Measurements from ENCODE around the gene CYB561. TPM values are rescaled to one million over a fixed set of nuclear protein-coding genes. Genes with fewer than 3 reads are reported as not detected.

Gene CYB561
- total and polyA plus RNA-seq, 9 of the 15 experiments (the other 6 are each of a cell fraction or from before 2014, with no cell fraction given), result 4.0 to 30.8 (median 17.4) TPM

DNA sequence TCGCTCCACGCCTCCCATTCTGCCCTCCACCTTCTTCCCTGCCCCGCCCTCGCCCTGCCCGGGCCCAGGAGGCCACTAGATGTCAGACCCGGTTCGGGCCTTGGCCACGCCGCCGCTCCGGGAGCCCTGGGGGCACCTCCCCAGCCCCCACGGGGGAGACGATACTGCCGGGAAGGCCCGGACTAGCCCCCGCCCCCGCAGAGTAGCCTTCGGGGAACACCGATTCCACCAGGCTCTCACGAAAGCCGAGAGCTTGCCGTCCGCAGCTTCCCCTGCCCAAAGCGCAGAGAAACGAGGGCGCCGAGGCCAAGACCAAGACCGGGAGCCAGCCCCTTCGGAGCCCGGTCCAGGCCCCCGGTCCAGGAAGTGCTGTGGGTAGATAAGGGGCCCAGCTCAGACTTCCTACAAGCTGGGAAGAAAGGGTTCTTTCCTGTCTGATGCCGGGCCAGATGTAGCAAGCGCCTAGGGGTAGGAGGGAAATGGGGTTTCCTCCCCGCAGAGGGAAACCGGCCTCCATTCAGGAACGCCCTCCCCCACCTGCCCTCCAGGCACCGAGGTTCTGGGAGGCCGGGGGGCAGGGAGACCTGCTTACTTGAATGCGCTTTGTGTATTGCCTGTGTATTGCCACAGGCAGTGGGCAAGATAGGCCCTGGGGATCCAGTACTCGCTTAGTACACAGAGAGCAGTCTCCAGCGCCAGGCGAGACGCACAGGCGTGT is 806 bp upstream of the CYB561 start (continued):
- TF ChIP-seq, protein P1, sequence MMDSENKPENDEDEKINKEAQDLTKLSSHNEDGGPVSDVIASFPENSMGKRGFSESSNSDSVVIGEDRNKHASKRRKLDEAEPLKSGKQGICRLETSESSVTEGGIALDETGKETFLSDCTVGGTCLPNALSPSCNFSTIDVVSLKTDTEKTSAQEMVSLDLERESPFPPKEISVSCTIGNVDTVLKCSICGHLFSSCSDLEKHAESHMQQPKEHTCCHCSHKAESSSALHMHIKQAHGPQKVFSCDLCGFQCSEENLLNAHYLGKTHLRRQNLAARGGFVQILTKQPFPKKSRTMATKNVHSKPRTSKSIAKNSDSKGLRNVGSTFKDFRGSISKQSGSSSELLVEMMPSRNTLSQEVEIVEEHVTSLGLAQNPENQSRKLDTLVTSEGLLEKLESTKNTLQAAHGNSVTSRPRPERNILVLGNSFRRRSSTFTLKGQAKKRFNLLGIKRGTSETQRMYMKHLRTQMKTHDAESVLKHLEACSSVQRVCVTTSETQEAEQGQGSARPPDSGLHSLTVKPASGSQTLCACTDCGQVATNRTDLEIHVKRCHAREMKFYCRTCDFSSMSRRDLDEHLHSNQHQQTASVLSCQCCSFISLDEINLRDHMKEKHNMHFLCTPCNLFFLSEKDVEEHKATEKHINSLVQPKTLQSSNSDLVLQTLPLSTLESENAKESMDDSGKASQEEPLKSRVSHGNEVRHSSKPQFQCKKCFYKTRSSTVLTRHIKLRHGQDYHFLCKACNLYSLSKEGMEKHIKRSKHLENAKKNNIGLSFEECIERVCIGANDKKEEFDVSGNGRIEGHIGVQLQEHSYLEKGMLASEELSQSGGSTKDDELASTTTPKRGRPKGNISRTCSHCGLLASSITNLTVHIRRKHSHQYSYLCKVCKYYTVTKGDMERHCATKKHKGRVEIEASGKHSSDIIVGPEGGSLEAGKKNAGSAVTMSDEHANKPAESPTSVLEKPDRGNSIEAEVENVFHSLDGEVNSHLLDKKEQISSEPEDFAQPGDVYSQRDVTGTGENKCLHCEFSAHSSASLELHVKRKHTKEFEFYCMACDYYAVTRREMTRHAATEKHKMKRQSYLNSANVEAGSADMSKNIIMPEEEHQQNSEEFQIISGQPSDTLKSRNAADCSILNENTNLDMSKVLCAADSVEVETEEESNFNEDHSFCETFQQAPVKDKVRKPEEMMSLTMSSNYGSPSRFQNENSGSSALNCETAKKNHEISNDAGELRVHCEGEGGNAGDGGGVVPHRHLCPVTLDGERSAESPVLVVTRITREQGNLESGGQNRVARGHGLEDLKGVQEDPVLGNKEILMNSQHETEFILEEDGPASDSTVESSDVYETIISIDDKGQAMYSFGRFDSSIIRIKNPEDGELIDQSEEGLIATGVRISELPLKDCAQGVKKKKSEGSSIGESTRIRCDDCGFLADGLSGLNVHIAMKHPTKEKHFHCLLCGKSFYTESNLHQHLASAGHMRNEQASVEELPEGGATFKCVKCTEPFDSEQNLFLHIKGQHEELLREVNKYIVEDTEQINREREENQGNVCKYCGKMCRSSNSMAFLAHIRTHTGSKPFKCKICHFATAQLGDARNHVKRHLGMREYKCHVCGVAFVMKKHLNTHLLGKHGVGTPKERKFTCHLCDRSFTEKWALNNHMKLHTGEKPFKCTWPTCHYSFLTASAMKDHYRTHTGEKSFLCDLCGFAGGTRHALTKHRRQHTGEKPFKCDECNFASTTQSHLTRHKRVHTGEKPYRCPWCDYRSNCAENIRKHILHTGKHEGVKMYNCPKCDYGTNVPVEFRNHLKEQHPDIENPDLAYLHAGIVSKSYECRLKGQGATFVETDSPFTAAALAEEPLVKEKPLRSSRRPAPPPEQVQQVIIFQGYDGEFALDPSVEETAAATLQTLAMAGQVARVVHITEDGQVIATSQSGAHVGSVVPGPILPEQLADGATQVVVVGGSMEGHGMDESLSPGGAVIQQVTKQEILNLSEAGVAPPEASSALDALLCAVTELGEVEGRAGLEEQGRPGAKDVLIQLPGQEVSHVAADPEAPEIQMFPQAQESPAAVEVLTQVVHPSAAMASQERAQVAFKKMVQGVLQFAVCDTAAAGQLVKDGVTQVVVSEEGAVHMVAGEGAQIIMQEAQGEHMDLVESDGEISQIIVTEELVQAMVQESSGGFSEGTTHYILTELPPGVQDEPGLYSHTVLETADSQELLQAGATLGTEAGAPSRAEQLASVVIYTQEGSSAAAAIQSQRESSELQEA (IDR thresholded peaks at IDR 0.05; ENCODE audit: low read depth), result no peak
- peak; percentile 2 for TF ChIP-seq HNRNPLL (IDR thresholded peaks at IDR 0.05; ENCODE audit: low read depth, low read length, poor library complexity, severe bottlenecking)
- TF ChIP-seq, protein P2, sequence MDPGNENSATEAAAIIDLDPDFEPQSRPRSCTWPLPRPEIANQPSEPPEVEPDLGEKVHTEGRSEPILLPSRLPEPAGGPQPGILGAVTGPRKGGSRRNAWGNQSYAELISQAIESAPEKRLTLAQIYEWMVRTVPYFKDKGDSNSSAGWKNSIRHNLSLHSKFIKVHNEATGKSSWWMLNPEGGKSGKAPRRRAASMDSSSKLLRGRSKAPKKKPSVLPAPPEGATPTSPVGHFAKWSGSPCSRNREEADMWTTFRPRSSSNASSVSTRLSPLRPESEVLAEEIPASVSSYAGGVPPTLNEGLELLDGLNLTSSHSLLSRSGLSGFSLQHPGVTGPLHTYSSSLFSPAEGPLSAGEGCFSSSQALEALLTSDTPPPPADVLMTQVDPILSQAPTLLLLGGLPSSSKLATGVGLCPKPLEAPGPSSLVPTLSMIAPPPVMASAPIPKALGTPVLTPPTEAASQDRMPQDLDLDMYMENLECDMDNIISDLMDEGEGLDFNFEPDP (CRISPR knock-in tag; IDR thresholded peaks at IDR 0.05), result no peak
- TF ChIP-seq, protein P3, sequence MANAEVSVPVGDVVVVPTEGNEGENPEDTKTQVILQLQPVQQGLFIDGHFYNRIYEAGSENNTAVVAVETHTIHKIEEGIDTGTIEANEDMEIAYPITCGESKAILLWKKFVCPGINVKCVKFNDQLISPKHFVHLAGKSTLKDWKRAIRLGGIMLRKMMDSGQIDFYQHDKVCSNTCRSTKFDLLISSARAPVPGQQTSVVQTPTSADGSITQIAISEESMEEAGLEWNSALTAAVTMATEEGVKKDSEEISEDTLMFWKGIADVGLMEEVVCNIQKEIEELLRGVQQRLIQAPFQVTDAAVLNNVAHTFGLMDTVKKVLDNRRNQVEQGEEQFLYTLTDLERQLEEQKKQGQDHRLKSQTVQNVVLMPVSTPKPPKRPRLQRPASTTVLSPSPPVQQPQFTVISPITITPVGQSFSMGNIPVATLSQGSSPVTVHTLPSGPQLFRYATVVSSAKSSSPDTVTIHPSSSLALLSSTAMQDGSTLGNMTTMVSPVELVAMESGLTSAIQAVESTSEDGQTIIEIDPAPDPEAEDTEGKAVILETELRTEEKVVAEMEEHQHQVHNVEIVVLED (CRISPR knock-in tag; IDR thresholded peaks at IDR 0.05), result no peak
- TF ChIP-seq ZNF274 (IDR thresholded peaks at IDR 0.05; ENCODE audit: borderline replicate concordance, low read depth, low read length), result no peak
- TF ChIP-seq, protein P4, sequence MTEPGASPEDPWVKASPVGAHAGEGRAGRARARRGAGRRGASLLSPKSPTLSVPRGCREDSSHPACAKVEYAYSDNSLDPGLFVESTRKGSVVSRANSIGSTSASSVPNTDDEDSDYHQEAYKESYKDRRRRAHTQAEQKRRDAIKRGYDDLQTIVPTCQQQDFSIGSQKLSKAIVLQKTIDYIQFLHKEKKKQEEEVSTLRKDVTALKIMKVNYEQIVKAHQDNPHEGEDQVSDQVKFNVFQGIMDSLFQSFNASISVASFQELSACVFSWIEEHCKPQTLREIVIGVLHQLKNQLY (CRISPR knock-in tag; conservative IDR thresholded peaks at IDR 0.05), result no peak
- no peak for TF ChIP-seq ZFPM2 (CRISPR knock-in tag; IDR thresholded peaks at IDR 0.05)
- no peak for TF ChIP-seq ZBTB8A (IDR thresholded peaks at IDR 0.05; ENCODE audit: partially characterized antibody)
- TF ChIP-seq FOXM1 (IDR thresholded peaks at IDR 0.05; ENCODE audit: low read depth), result no peak
- TF ChIP-seq FOXM1 (CRISPR knock-in tag; IDR thresholded peaks at IDR 0.05; ENCODE audit: low read depth), result no peak; the same call in 1 of the 2 replicates
- TF ChIP-seq MCM7 (IDR thresholded peaks at IDR 0.05), result no peak
- TF ChIP-seq ZFP30 (CRISPR knock-in tag; IDR thresholded peaks at IDR 0.05; ENCODE audit: borderline replicate concordance), result no peak
